Retina (tissue), 1 donor: ENCODE measurements around the gene KCNS1.
A peak's percentile ranks its signal among the peaks of the same experiment; 100 is the strongest.
"Not testable (repeated sequence)": the region's sequence is repeated elsewhere in the genome, so short reads cannot be mapped to it uniquely, and the experiment has no call there.

ENCODE experiments used
- DNase-seq: peaks from one replicate; pipeline ENCODE4 v3.0.0-alpha.2; 2016

KCNS1 gene

GRCh38 chr20:45100563-45101245 is at the start of gene KCNS1:
TSS of gene KCNS1 (minus strand) at chr20:45101127. CDS start at chr20:45099236, 1,891 bp downstream.
- peak; percentile 69 for DNase-seq

- DNase-seq: no peak
Observed at GRCh38 chr20:45149062-45149461, 48.1 kb upstream of the KCNS1 start.

GRCh38 chr20:45140836-45141235 is 39.9 kb upstream of the KCNS1 start:
- DNase-seq: no peak

GRCh38 chr20:45139733-45140375 is 38.9 kb upstream of the KCNS1 start:
- DNase-seq: not testable (repeated sequence)

- peak; percentile 10 for DNase-seq
Observed at GRCh38 chr20:45138561-45139300, 37.8 kb upstream of the KCNS1 start.

GRCh38 chr20:45136911-45137310 is 36.0 kb upstream of the KCNS1 start:
- no peak for DNase-seq

GRCh38 chr20:45128099-45128498 is 27.2 kb upstream of the KCNS1 start:
- no peak for DNase-seq

- no peak for DNase-seq
Observed at GRCh38 chr20:45124365-45124764, 23.4 kb upstream of the KCNS1 start, which contains the start of gene WFDC12. TSS of gene WFDC12 (minus strand) at chr20:45124465. CDS start at chr20:45124447, 18 bp downstream.

GRCh38 chr20:45121388-45121787 is 20.5 kb upstream of the KCNS1 start:
- DNase-seq: no peak

- DNase-seq: no peak
Observed at GRCh38 chr20:45119556-45120266, 18.8 kb upstream of the KCNS1 start.

- DNase-seq: no peak
Observed at GRCh38 chr20:45118028-45118427, 17.1 kb upstream of the KCNS1 start.

GRCh38 chr20:45117581-45117980 is 16.7 kb upstream of the KCNS1 start:
- no peak for DNase-seq

GRCh38 chr20:45115829-45116228 is 14.9 kb upstream of the KCNS1 start:
- DNase-seq: no peak

- no peak for DNase-seq
Observed at GRCh38 chr20:45115386-45115774, 14.5 kb upstream of the KCNS1 start.

- DNase-seq: peak; percentile 9
Observed at GRCh38 chr20:45114465-45115385, 13.8 kb upstream of the KCNS1 start, which contains the start of gene WFDC5. TSS of gene WFDC5 (minus strand) at chr20:45115174. CDS start at chr20:45115083, 91 bp downstream.

GRCh38 chr20:45113865-45114264 is 12.9 kb upstream of the KCNS1 start:
- DNase-seq: no peak

- no peak for DNase-seq
Observed at GRCh38 chr20:45112754-45113153, 11.8 kb upstream of the KCNS1 start.

GRCh38 chr20:45111799-45112471 is 11.0 kb upstream of the KCNS1 start:
- DNase-seq: peak; percentile 47

- DNase-seq: peak; percentile 72
Observed at GRCh38 chr20:45111285-45111684, 10.4 kb upstream of the KCNS1 start.

- DNase-seq: no peak
Observed at GRCh38 chr20:45110301-45110700, 9.4 kb upstream of the KCNS1 start.

- no peak for DNase-seq
Observed at GRCh38 chr20:45109634-45110033, 8.7 kb upstream of the KCNS1 start.
